ENCODE data around the gene LOC128125822.
A peak's percentile ranks its signal among the peaks of the same experiment; 100 is the strongest.

LOC128125822 gene

DNA sequence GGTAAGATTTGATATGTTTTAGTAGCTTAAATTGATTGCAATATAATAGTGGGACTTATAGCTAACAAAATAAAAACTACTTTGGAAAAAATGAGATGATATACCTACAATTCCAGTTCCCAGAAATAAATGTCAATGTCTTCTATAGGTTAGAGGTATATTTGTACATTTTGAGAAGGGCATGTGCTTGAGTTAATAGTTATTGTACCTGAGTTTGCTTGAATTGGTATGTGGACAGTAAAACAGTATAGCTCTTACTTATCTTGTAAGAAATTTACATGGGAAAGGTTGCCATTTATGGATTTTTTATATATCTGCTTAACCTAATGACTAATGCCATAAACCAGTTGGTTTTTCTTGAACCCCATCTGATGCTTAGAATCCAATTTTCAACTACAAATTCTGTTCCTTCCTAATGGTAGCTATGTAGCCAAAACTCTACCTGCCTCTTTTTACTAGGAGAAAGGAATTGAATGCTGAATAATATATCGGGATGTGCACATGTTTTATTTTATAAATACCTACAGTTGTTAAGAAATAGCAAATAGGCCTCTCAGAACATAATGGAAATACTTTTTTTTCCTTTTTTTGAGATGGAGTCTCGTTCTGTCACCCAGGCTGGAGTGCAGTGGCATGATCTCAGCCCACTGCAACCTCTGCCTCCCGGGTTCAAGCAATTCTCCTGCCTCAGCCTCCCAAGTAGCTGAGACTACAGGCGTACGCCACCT, 4.9 kb downstream of the LOC128125822 start (continued):
- TF ChIP-seq HDGF (IDR thresholded peaks at IDR 0.05): no peak
- TF ChIP-seq FOXK2 (IDR thresholded peaks at IDR 0.05): no peak

DNA sequence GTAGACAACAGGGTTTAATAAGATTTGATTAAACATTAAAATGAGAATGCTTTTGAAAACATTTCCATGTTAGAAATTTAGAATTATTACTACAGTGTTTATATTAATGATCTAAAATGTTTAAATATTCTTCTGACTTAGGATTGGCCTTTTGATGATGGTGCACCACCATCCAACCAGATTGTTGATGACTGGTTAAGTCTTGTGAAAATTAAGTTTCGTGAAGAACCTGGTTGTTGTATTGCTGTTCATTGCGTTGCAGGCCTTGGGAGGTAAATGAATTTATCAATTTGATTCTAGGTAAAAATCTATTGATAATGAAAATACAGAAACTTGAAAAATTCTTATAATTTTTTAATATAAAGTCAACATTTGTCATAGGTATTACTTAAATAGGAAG, 6.5 kb downstream of the LOC128125822 start:
- Histone ChIP-seq H3K27ac (ENCODE audit: control insufficient read depth, insufficient read depth) (no peak overlapping the region), H3K9me3 (replicated peaks; ENCODE audit: control insufficient read depth, insufficient read depth, low read length) (no peaks in the 10 kb centered on the region), H3K9ac (ENCODE audit: control insufficient read depth, insufficient read depth, low read length) (no peak overlapping the region), H3K36me3 (ENCODE audit: control insufficient read depth in 2 of 2, insufficient read depth in 2 of 2, low read length in 1 of 2) (peaks cover 3 to 26% of the 10 kb centered on the region in 2 experiments), H3K79me2 (ENCODE audit: control insufficient read depth, insufficient read depth, low read length) (peaks cover 40% of the 10 kb centered on the region), H3K27me3 (replicated peaks in 1 of 2; ENCODE audit: control insufficient read depth in 2 of 2, insufficient read depth in 2 of 2, low read length in 1 of 2) (no peaks in the 10 kb centered on the region), H2AFZ (ENCODE audit: control insufficient read depth, low read depth, low read length) (no peak overlapping the region), H4K20me1 (ENCODE audit: control insufficient read depth, insufficient read depth) (no peaks in the 10 kb centered on the region), H3K4me2 (ENCODE audit: control insufficient read depth, insufficient read depth) (peak overlapping the region; percentile 20; the same call in 1 of the 2 replicates), H3K4me1 (ENCODE audit: control insufficient read depth, insufficient read depth, low read length) (no peaks in the 10 kb centered on the region; the same call in 1 of the 2 replicates), H3K4me3 (no peak overlapping the region)
- BruUV-seq (replicated peaks): no TSS peak
- DNase-seq (ENCODE audit: low read depth, low spot score) (no peak), ATAC-seq (no peak), FAIRE-seq (no peak)
- RAD21 ChIA-PET (ENCODE audit: unreplicated experiment): interaction anchor here (1.4 to 2.6 kb wide), 2 partner anchors 185 to 226 kb away, joined by 4 to 15 read pairs; no protein-coding TSS in a partner anchor
- in situ Hi-C loops (cut with MboI): no loop called here
- intact Hi-C loops (cut with micrococcal nuclease; ENCODE audit: unreplicated experiment): no loop called here
- SMC1A ChIA-PET (ENCODE audit: uncharacterized antibody, unreplicated experiment): interaction anchor here (0.8 to 1.5 kb wide), 2 partner anchors 69 to 186 kb away, joined by 3 read pairs; no protein-coding TSS in a partner anchor
- POLR2A ChIA-PET: no interaction called here
- TF ChIP-seq SIN3A (IDR thresholded peaks at IDR 0.05; ENCODE audit: low read depth, low read length) (no peak), RCOR1 (conservative IDR thresholded peaks at IDR 0.05; ENCODE audit: low read depth, low read length) (no peak), EZH2 (IDR thresholded peaks at IDR 0.05; ENCODE audit: borderline replicate concordance, control insufficient read depth, low read depth, low read length) (no peak), FOS (IDR thresholded peaks at IDR 0.05; ENCODE audit: borderline replicate concordance, extremely low read depth, insufficient read length) (no peak), RB1 (IDR thresholded peaks at IDR 0.05; ENCODE audit: borderline replicate concordance) (no peak), FOXM1 (IDR thresholded peaks at IDR 0.05; ENCODE audit: low read depth, low read length) (no peak), CREM (IDR thresholded peaks at IDR 0.05; ENCODE audit: low read depth) (no peak), GATAD2B (conservative IDR thresholded peaks at IDR 0.05; ENCODE audit: low read depth) (no peak), TCF3 (IDR thresholded peaks at IDR 0.05; ENCODE audit: borderline replicate concordance, insufficient read depth, low read depth, low read length) (no peak), BHLHE40 (IDR thresholded peaks at IDR 0.05; ENCODE audit: borderline replicate concordance in 1 of 2, low read depth in 2 of 2, low read length in 1 of 2) (no peak), LARP7 (IDR thresholded peaks at IDR 0.05) (no peak), HDAC2 (IDR thresholded peaks at IDR 0.05) (no peak), CBX3 (IDR thresholded peaks at IDR 0.05; ENCODE audit: borderline replicate concordance, low read depth) (no peak), KLF5 (IDR thresholded peaks at IDR 0.05; ENCODE audit: partially characterized antibody) (no peak), POU2F2 (IDR thresholded peaks at IDR 0.05; ENCODE audit: borderline replicate concordance, low read depth, low read length) (no peak), MYB (IDR thresholded peaks at IDR 0.05; ENCODE audit: borderline replicate concordance, low read depth, low read length) (no peak), BMI1 (IDR thresholded peaks at IDR 0.05; ENCODE audit: borderline replicate concordance) (no peak), PAX8 (IDR thresholded peaks at IDR 0.05) (no peak)
- TF ChIP-seq, protein P1, sequence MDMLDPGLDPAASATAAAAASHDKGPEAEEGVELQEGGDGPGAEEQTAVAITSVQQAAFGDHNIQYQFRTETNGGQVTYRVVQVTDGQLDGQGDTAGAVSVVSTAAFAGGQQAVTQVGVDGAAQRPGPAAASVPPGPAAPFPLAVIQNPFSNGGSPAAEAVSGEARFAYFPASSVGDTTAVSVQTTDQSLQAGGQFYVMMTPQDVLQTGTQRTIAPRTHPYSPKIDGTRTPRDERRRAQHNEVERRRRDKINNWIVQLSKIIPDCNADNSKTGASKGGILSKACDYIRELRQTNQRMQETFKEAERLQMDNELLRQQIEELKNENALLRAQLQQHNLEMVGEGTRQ (IDR thresholded peaks at IDR 0.05; ENCODE audit: borderline replicate concordance, low read depth, low read length): no peak
- WGBS (ENCODE audit: insufficient coverage, insufficient replicate concordance, low lambda C conversion rate, missing lambda C conversion rate): 100% methylated on average over 2 of the region's 2 CpGs
- CTCF ChIA-PET: interaction anchor here (2.6 kb wide), 1 partner anchor 226 kb away, joined by 8 read pairs; no protein-coding TSS in a partner anchor

All from GM12878 (cell line).